Activated CD4-positive, alpha-beta T cell treated with anti-CD3 and anti-CD28 coated beads, Interleukin-2, amount 10 ng/mL, durations not matched to agents 7 days and 5 days (primary cell): Measurements from ENCODE around the gene EYS. TPM values are rescaled to one million over a fixed set of nuclear protein-coding genes. Genes with fewer than 3 reads are reported as not detected.

Experiments
- CTCF ChIA-PET: fragments of 350-600 bp; sonication (Branson Sonifier 250); formaldehyde crosslinking; loops from one replicate; lab custom pipeline; 2021; ENCODE audit warnings: antibody characterized with exemption; lab: Charles Lee
- POLR2A ChIA-PET: fragments of 350-600 bp; sonication (Branson Sonifier 250); formaldehyde crosslinking; loops from one replicate; lab custom pipeline; 2021; ENCODE audit warnings: antibody characterized with exemption; lab: Charles Lee
- DNase-seq: peaks from one replicate; pipeline ENCODE4 v3.0.0-alpha.2; 2020
- H3K27ac Mint-ChIP-seq: one replicate; pipeline ENCODE4 v1.8.0; 2021; ENCODE audit warnings: mild to moderate bottlenecking, moderate library complexity, mixed read lengths
- H3K27me3 Mint-ChIP-seq: one replicate; pipeline ENCODE4 v1.8.0; 2021; ENCODE audit warnings: mixed read lengths
- H3K36me3 Mint-ChIP-seq: one replicate; pipeline ENCODE4 v1.8.0; 2021; ENCODE audit warnings: low read depth, mixed read lengths
- H3K4me1 Mint-ChIP-seq: one replicate; pipeline ENCODE4 v1.8.0; 2021; ENCODE audit warnings: mixed read lengths
- H3K4me3 Mint-ChIP-seq: one replicate; pipeline ENCODE4 v1.8.0; 2021; ENCODE audit warnings: mild to moderate bottlenecking, moderate library complexity, mixed read lengths
- H3K9me3 Mint-ChIP-seq: one replicate; pipeline ENCODE4 v1.8.0; 2021; ENCODE audit warnings: mixed read lengths
- total RNA-seq, 2 experiments: library from RNA; stranded (reverse); gene quantifications; one replicate each; pipeline ENCODE4 v1.2.3, GENCODE V29; 2021

The EYS gene
- total RNA-seq, 2 experiments from 2014 or later = not detected

DNA sequence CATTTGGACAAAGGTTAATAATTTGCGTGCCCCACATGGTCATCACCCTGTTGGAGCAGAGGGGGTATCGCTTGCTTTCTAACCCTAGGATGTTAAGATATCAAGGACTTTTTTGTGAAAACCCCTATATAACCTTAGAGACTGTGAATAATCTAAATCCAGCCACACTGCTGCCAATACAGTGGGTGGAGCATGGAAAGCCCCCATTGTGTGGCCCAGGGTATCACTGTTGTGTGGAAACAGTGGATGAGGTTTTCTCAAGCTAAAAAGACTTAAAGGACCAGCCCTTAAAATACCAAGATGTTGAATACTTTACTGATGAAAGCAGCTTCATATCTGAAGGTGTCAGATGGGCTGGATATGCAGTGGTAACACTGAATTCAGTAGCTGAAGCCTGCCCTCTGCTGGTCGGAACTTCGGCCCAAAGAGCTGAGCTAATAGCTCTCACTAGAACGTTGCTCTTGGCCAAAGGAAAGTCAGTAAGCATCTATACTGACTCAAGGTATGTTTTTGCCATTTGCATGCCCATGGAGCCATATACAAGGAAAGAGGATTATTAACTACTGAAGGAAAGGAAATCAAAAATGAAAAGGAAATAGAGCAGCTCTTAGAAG, 1376.2 kb downstream of the EYS start:
- H3K36me3 Mint-ChIP-seq = no peaks in the 10 kb centered on the region
- H3K4me1 Mint-ChIP-seq = no peaks in the 10 kb centered on the region
- no peak overlapping the region for H3K27ac Mint-ChIP-seq
- ChIA-PET CTCF (no interaction called here), POLR2A (no interaction called here)
- no peaks in the 10 kb centered on the region for H3K27me3 Mint-ChIP-seq
- peak; percentile 33 for DNase-seq
- H3K4me3 Mint-ChIP-seq = no peak overlapping the region
- H3K9me3 Mint-ChIP-seq = no peaks in the 10 kb centered on the region

DNA sequence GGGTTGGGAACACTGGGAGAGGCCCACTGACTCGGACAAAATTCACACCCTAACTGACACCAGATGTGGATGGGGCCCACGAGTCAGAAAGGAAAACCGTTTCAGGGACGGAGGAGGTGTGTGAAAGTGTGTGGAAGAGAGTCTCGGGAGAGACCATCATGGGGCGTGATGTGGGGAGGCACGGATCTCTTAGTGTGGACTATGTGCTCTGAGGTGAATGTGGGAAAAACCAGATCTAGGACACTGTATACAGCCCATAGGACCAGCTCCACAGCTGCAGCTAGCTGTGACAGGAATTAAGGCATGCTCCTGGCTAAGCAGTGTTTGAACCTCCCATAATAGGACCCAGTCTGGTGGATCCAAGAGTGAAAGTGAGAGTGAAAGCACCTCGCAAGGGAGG, 1380.1 kb downstream of the EYS start:
- Mint-ChIP-seq H3K4me3 (no peak overlapping the region), H3K4me1 (no peaks in the 10 kb centered on the region), H3K27me3 (no peaks in the 10 kb centered on the region), H3K9me3 (peaks cover 2% of the 10 kb centered on the region), H3K36me3 (no peaks in the 10 kb centered on the region), H3K27ac (no peak overlapping the region)
- ChIA-PET POLR2A (no interaction called here), CTCF (no interaction called here)
- DNase-seq = no peak

DNA sequence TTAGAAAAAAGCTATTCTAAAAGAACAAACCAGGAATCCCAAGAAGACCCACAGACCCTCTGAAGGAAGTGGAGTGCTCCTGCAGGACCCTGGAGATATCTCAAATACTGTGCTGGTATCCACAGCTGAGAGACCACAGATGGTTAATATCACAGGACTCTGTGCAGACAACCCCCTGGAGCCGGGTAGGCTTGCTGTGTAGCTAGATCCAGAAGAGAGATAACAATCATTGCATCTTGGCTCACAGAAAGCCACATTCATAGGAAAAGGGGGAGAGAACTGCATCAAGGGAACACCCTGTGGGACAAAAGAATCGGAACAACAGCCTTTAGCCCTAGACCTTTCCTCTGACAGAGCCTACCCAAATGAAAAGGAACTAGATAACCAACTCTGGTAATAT, 1381.9 kb downstream of the EYS start:
- Mint-ChIP-seq H3K4me1 (no peaks in the 10 kb centered on the region), H3K36me3 (no peaks in the 10 kb centered on the region), H3K27me3 (no peaks in the 10 kb centered on the region), H3K4me3 (no peak overlapping the region), H3K9me3 (peaks cover 2% of the 10 kb centered on the region), H3K27ac (no peak overlapping the region)
- ChIA-PET POLR2A (no interaction called here), CTCF (no interaction called here)
- no peak for DNase-seq

DNA sequence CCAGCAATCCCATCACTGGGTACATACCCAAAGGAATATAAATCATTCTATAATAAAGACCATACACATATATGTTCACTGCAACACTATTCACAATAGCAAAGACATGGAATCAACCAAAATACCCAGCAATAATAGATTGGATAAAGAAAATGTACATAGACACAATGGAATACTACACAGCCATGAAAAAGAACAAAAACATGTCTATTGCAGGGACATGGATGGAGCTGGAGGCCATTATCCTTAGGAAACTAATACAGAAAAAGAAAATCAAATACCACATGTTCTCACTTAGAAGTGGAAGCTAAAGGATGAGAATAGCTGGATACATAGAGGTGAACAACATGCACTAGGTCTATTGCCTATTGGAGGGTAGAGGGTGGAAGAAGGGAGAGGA, 1396.8 kb downstream of the EYS start:
- ChIA-PET POLR2A (no interaction called here), CTCF (no interaction called here)
- Mint-ChIP-seq H3K9me3 (peaks cover 11% of the 10 kb centered on the region), H3K27me3 (no peaks in the 10 kb centered on the region), H3K27ac (no peak overlapping the region), H3K4me1 (no peaks in the 10 kb centered on the region), H3K4me3 (no peak overlapping the region), H3K36me3 (no peaks in the 10 kb centered on the region)
- no peak for DNase-seq

DNA sequence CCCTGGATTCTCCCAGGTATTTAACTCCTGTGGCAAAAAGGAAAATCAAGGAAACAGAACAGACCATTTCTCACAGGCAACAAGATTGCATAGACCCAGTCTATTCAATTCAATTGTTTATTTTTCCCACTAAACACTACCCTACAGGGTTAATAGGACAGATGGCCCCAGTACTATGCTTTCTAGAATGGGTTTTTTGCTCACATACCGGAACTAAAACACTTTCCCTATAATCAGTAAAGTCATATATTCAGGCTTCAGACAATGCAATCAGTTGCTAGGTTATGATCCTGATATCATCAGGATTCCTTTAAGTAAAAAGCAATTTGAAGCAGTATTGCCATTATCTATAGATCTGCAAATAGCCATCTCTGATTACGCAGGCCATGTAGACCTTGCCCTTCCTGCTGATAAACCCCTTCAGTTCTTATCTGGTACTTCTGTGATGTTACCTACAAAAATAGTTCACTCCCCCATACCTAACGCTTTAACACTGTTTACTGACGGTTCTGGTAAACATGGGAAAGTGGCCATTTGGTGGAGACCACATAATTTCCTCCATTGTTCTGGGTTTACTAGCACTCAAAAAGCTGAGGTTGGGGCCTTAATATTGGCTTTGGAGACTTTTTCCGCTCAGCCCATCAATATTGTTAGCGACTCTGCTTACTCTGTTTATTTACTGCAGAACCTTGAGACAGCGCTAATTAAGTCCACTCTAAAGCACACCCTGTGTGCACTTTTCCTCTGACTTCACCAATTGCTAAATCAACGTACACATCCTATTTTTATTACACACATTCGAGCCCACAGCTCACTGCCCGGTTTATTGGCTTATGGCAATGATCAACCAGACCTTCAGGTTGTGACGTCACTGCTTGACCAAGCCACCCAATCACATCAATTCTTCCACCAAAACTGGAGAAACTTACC, 1405.5 kb downstream of the EYS start:
- no peaks in the 10 kb centered on the region for H3K36me3 Mint-ChIP-seq
- CTCF ChIA-PET = no interaction called here
- no peaks in the 10 kb centered on the region for H3K4me1 Mint-ChIP-seq
- POLR2A ChIA-PET = no interaction called here
- H3K4me3 Mint-ChIP-seq = no peak overlapping the region
- DNase-seq = no peak
- no peaks in the 10 kb centered on the region for H3K27me3 Mint-ChIP-seq
- H3K27ac Mint-ChIP-seq = no peak overlapping the region
- H3K9me3 Mint-ChIP-seq = peaks cover 8% of the 10 kb centered on the region

DNA sequence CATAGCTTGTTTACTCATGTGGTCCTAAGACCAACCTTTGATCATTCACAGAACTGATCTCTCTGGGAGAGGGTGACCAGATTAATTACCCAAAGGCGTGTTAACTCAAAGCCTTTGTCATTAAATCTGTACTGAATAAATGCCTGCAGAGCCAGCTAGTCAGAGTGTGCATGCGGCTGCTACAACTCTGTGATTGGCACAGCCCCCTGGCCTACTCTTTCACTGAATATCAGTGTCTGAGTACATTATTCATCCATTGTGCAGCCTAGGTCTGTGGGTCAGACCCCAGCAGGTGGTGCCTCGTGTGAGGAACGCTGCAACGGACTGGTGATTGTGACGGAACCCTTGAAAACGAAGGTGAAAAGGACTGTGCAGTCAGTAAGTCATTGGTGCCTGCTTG, 1407.8 kb downstream of the EYS start:
- no peaks in the 10 kb centered on the region for H3K4me1 Mint-ChIP-seq
- no peaks in the 10 kb centered on the region for H3K27me3 Mint-ChIP-seq
- H3K4me3 Mint-ChIP-seq = no peak overlapping the region
- POLR2A ChIA-PET = no interaction called here
- CTCF ChIA-PET = no interaction called here
- H3K36me3 Mint-ChIP-seq = no peaks in the 10 kb centered on the region
- H3K27ac Mint-ChIP-seq = no peak overlapping the region
- H3K9me3 Mint-ChIP-seq = peaks cover 8% of the 10 kb centered on the region
- no peak for DNase-seq

DNA sequence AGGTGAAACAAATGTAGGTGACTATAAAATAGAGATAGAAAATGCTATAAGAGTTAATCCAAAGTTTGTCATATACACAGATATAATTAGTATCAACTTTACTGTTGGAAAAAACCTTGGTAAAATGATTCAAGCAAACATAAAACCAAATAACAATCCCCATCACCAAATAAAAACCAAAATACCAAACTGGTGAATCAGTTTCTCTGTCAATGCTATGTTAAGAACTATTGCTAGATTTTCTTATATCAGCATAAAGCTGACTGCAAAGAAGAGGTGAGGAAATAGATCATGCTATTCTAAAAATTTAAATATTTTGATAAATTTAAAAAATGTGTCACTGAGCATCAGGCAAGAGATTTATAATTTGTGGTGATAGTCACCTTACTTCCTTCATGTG, 1413.0 kb downstream of the EYS start:
- ChIA-PET POLR2A (no interaction called here), CTCF (no interaction called here)
- no peaks in the 10 kb centered on the region for H3K27me3 Mint-ChIP-seq
- no peaks in the 10 kb centered on the region for H3K4me1 Mint-ChIP-seq
- no peak for DNase-seq
- no peak overlapping the region for H3K27ac Mint-ChIP-seq
- H3K36me3 Mint-ChIP-seq = no peaks in the 10 kb centered on the region
- H3K9me3 Mint-ChIP-seq = no peaks in the 10 kb centered on the region
- no peak overlapping the region for H3K4me3 Mint-ChIP-seq

DNA sequence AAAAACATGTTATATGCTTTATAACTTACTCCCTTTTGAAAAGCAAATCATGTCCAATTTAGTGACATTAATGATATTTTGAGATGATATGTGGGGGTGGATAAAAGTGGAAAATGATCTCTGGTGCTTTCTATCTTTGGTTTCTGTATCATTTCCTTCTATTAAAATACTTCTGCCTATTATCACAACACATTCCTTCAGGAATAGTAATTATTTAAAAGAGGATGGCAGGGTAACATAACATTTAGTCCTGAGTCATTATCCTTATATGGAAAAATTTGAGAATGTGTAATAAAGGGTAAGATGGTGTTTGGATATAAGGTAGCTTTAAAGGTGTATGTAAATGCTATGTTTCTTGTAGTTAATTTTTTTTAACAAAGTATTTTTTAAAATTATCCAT, 1413.7 kb downstream of the EYS start:
- CTCF ChIA-PET = no interaction called here

DNA sequence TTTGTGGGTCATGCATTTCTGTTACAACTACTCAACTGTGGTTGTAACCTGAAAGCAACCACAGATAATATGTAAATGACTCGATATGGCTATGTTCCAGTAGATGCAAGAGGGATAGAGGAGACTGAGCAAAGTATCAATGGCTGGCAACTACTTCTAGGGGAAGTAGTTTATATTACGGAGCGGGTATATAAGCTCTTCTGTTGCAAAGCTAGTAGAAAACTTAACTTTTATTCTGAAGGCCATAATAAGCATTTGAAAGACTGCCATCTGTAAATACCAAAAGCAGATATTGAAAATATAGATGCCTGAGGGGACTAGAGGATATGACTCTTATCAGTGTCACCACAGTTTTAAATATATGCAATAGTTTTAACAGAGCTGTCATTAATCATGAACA, 1416.2 kb downstream of the EYS start:
- Mint-ChIP-seq H3K36me3 (no peaks in the 10 kb centered on the region), H3K27ac (no peak overlapping the region), H3K4me3 (no peak overlapping the region), H3K9me3 (no peaks in the 10 kb centered on the region), H3K4me1 (no peaks in the 10 kb centered on the region), H3K27me3 (no peaks in the 10 kb centered on the region)
- CTCF ChIA-PET = no interaction called here
- POLR2A ChIA-PET = no interaction called here
- no peak for DNase-seq

More for the DNA sequence above, 1413.7 kb downstream of the EYS start:
- H3K27ac Mint-ChIP-seq = no peak overlapping the region
- H3K27me3 Mint-ChIP-seq = no peaks in the 10 kb centered on the region
- no peaks in the 10 kb centered on the region for H3K4me1 Mint-ChIP-seq
- no peak overlapping the region for H3K4me3 Mint-ChIP-seq
- no peak for DNase-seq
- H3K9me3 Mint-ChIP-seq = no peaks in the 10 kb centered on the region
- no peaks in the 10 kb centered on the region for H3K36me3 Mint-ChIP-seq
- POLR2A ChIA-PET = no interaction called here

DNA sequence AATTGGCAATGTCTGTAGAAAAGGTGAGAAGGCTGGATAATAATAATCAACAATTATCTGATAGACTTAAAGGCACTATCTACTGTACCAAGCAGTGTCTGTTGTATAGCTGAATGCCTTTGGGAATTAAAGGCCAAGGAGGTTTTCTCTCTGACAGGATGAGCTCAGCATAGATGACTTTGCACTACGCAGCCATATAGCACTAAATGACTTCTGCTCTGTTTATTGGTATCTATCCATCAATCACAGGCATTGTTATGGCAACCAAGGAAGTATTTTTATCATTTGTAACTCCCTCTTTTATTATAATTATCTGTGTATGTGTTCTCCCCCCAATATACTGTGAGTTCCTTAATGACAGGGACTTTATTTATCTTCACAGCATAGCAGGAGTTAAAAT, 1417.1 kb downstream of the EYS start:
- H3K9me3 Mint-ChIP-seq = no peaks in the 10 kb centered on the region
- no peak overlapping the region for H3K27ac Mint-ChIP-seq
- ChIA-PET POLR2A (no interaction called here), CTCF (no interaction called here)
- no peaks in the 10 kb centered on the region for H3K27me3 Mint-ChIP-seq
- no peaks in the 10 kb centered on the region for H3K36me3 Mint-ChIP-seq
- H3K4me1 Mint-ChIP-seq = no peaks in the 10 kb centered on the region
- DNase-seq = no peak
- H3K4me3 Mint-ChIP-seq = no peak overlapping the region

DNA sequence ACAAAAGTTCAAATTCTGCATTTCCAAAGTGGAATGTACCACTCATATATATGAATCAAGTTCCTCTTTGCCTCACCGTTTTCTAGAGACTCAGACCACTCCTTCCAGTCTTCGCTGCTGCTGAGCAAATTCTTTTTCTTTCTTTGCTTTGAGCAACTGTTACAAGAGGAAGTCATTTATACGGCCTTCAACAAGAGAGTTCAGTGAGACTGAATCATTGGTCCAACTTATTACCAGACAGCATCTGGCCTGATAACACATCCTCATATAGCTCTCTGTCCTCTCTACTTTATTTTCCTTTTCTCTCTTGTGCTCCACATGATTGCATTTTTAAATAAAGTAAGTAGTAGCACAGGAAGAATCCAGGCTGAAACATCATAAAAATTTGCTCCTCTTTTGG, 1418.7 kb downstream of the EYS start:
- POLR2A ChIA-PET = no interaction called here
- Mint-ChIP-seq H3K36me3 (no peaks in the 10 kb centered on the region), H3K9me3 (no peaks in the 10 kb centered on the region), H3K4me1 (no peaks in the 10 kb centered on the region), H3K27me3 (no peaks in the 10 kb centered on the region), H3K4me3 (no peak overlapping the region), H3K27ac (no peak overlapping the region)
- CTCF ChIA-PET = interaction anchor here (0.6 kb wide), 1 partner anchor 41 kb away, joined by 4 read pairs; no protein-coding TSS in a partner anchor
- no peak for DNase-seq

DNA sequence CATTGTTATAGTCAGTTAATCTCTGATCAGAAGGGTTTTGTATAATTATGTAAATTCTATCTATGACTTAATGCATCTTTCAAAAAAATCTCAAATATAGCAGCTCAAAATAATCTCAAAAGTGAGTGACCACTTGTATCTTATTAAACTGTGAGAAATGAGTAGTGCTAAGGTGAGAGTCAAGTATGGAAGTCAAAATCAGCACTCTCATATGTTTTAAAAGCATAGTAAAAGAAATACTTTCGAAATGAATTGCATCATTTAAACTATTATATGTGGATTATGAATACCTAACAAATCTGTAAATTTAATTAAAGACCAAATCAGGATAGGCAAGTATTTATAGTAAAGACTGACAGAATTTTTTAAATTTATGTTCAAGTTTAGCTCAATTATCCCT, 1425.9 kb downstream of the EYS start:
- CTCF ChIA-PET = interaction anchor here (0.7 kb wide), 1 partner anchor 9 kb away, joined by 3 read pairs; no protein-coding TSS in a partner anchor
- Mint-ChIP-seq H3K36me3 (no peaks in the 10 kb centered on the region), H3K4me3 (no peak overlapping the region), H3K9me3 (no peaks in the 10 kb centered on the region), H3K27ac (no peak overlapping the region), H3K27me3 (no peaks in the 10 kb centered on the region), H3K4me1 (no peaks in the 10 kb centered on the region)
- POLR2A ChIA-PET = no interaction called here
- DNase-seq = no peak

DNA sequence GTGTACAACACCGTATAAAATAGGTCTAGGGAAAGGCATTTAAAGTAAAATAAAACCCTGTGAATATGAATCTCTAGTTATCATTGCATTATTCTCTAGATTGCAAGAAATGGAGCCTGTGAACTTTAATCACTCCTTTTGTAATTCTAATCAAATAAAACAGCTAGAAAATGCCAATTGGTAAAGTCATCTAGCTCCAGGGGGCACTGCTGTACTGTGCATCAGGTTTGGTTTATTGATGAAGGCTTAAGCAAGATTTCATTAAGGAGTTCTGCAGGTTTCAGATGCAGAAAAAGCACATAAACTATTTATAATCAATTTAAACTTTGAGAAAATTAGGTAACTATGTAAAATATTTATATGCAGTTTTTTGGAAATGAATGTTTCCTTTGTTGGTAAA, 1426.5 kb downstream of the EYS start:
- no peak overlapping the region for H3K27ac Mint-ChIP-seq
- POLR2A ChIA-PET = no interaction called here

More for the DNA sequence above, 1426.5 kb downstream of the EYS start:
- Mint-ChIP-seq H3K4me3 (no peak overlapping the region), H3K27me3 (no peaks in the 10 kb centered on the region), H3K4me1 (no peaks in the 10 kb centered on the region), H3K36me3 (no peaks in the 10 kb centered on the region), H3K9me3 (no peaks in the 10 kb centered on the region)
- CTCF ChIA-PET = no interaction called here
- no peak for DNase-seq
